Activated naive CD8-positive, alpha-beta T cell treated with anti-CD3 and anti-CD28 coated beads for 36 hours (primary cell): ENCODE data around the gene TSHZ2. TPM values are rescaled to one million over a fixed set of nuclear protein-coding genes. Genes with fewer than 3 reads are reported as not detected.
"Not testable (repeated sequence)": the region's sequence is repeated elsewhere in the genome, so short reads cannot be mapped to it uniquely, and the experiment has no call there.

ENCODE experiments used
- DNase-seq: peaks from one replicate; pipeline ENCODE4 v3.0.0; 2021
- H3K27ac Mint-ChIP-seq: one replicate; pipeline ENCODE4 v1.8.0; 2022; ENCODE audit warnings: mild to moderate bottlenecking, moderate library complexity, mixed read lengths
- H3K27me3 Mint-ChIP-seq: one replicate; pipeline ENCODE4 v1.8.0; 2022; ENCODE audit warnings: mild to moderate bottlenecking, mixed read lengths
- H3K36me3 Mint-ChIP-seq: one replicate; pipeline ENCODE4 v1.8.0; 2021; ENCODE audit warnings: mild to moderate bottlenecking, mixed read lengths
- H3K4me1 Mint-ChIP-seq: one replicate; pipeline ENCODE4 v1.8.0; 2021; ENCODE audit warnings: mixed read lengths
- H3K4me3 Mint-ChIP-seq: one replicate; pipeline ENCODE4 v1.8.0; 2022; ENCODE audit warnings: mild to moderate bottlenecking, moderate library complexity, mixed read lengths
- H3K9me3 Mint-ChIP-seq: one replicate; pipeline ENCODE4 v1.8.0; 2022; ENCODE audit warnings: mixed read lengths
- total RNA-seq, 2 experiments: library from RNA; stranded (reverse); gene quantifications; one replicate each; pipeline ENCODE4 v1.2.3, GENCODE V29; 2021

Gene TSHZ2
- total RNA-seq, 2 experiments from 2014 or later = 0.54 to 0.74 TPM

- peaks cover 14% of the 10 kb centered on the region for H3K4me1 Mint-ChIP-seq
- no peaks in the 10 kb centered on the region for H3K36me3 Mint-ChIP-seq
- DNase-seq = no peak
- no peak overlapping the region for H3K27ac Mint-ChIP-seq
- no peaks in the 10 kb centered on the region for H3K27me3 Mint-ChIP-seq
- no peak overlapping the region for H3K4me3 Mint-ChIP-seq
- H3K9me3 Mint-ChIP-seq = no peaks in the 10 kb centered on the region
Observed at GRCh38 chr20:53409447-53409717, 437.2 kb downstream of the TSHZ2 start.

DNA sequence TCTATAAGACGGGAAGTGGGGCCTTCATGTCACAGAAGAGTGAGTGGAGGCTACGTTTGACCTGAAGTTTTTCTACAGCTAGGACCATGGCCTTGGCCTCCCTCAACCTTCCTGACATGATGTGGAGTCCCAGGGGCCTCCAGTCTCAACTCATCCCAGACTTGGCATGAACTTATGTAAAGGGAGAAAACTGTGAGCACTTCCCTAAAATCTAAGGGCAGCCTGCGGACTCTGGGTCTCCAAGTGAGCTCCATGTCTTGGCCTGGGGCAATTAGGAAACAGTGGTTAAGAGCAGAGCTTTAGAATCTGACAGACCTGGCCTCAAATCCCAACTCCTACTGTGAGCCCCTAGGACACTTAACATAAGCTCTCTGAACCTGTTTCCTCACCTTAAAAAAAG is 439.0 kb downstream of the TSHZ2 start:
- Mint-ChIP-seq H3K27me3 (no peaks in the 10 kb centered on the region), H3K4me3 (no peak overlapping the region), H3K9me3 (no peaks in the 10 kb centered on the region), H3K27ac (no peak overlapping the region), H3K4me1 (peaks cover 6% of the 10 kb centered on the region), H3K36me3 (no peaks in the 10 kb centered on the region)
- DNase-seq = no peak

DNA sequence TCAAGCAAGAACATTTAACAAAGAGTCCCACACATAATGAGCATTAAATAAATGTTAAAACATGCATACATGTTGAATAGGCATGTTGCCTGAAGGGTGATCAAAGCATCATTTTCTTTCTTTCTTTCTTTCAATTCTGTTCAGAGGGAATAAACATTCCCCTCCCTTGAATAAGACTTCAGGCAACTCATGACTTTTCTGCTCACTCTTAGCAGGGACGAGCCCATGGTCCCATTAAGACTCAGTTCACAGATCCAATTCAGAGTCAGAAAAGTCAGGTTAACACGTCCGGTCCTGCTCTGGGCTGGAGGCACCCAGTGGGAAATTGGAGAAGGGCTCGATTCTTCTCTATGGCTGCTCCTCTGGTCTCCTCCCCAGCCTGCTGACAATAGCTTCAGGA is 439.7 kb downstream of the TSHZ2 start:
- DNase-seq = no peak
- Mint-ChIP-seq H3K27me3 (no peaks in the 10 kb centered on the region), H3K36me3 (no peaks in the 10 kb centered on the region), H3K9me3 (no peaks in the 10 kb centered on the region), H3K27ac (no peak overlapping the region), H3K4me1 (peaks cover 6% of the 10 kb centered on the region), H3K4me3 (no peak overlapping the region)

DNA sequence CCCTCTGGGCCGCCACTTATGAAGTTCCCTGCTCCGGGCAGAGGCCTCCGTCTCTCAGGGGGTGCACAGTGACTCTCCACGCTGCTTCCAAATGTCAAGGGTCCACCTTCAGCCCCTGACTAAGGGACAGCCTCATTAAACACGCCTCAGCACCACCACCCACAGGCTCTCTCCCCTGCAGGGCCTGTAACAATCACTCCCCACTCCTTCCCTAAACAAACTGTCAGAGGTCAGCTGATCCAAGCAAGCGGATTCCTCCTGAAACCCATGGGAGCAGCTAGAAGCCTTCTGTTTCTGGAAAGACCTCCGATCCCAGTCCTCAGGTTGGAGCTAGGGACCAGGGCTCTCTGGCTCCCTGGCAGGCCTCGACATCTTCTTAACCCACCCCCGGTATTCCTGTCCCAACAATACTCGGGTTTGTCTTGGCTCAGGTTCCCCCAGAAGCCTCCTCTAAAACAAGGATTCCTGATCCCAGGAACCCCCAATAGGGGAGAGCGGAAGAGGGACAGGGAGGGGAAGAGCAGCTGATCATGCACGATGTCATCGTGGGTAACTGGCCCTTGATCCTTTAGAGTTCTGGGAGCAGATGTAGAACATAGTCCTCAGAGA is 440.5 kb downstream of the TSHZ2 start:
- Mint-ChIP-seq H3K36me3 (no peaks in the 10 kb centered on the region), H3K27ac (no peak overlapping the region), H3K9me3 (no peaks in the 10 kb centered on the region), H3K4me3 (no peak overlapping the region), H3K4me1 (peaks cover 6% of the 10 kb centered on the region), H3K27me3 (no peaks in the 10 kb centered on the region)
- DNase-seq = no peak

GRCh38 chr20:53413186-53413631 is 441.1 kb downstream of the TSHZ2 start:
- peak; percentile 62 for DNase-seq
- Mint-ChIP-seq H3K9me3 (no peaks in the 10 kb centered on the region), H3K4me1 (peaks cover 6% of the 10 kb centered on the region), H3K27me3 (no peaks in the 10 kb centered on the region), H3K27ac (no peak overlapping the region), H3K36me3 (no peaks in the 10 kb centered on the region), H3K4me3 (peak overlapping the region; percentile 48)

DNA sequence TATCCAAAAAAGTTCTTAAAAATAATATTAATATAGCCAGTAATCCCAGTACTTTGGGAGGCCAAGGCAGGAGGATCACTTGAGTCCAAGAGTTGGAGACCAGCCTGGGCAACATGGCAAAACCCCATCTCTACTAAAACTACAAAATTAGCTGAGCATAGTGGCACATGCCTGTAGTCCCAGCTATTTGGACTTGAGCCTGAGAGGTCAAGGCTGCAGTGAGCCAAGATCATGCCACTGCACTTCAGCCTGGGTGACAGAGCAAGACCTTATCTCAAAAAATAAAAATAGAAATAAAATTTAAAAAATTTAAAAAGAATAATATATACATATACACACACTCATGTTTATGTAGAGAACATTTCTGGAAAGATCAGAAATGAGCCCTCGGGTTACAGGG is 441.7 kb downstream of the TSHZ2 start:
- H3K27ac Mint-ChIP-seq, H3K36me3 Mint-ChIP-seq, H3K9me3 Mint-ChIP-seq, H3K4me1 Mint-ChIP-seq, H3K27me3 Mint-ChIP-seq, DNase-seq, H3K4me3 Mint-ChIP-seq: not testable (repeated sequence)

- Mint-ChIP-seq H3K4me3 (no peak overlapping the region), H3K27ac (no peak overlapping the region), H3K36me3 (no peaks in the 10 kb centered on the region), H3K9me3 (no peaks in the 10 kb centered on the region), H3K27me3 (no peaks in the 10 kb centered on the region), H3K4me1 (peaks cover 5% of the 10 kb centered on the region)
- DNase-seq = no peak
Observed at GRCh38 chr20:53419693-53420460, 447.7 kb downstream of the TSHZ2 start.

- DNase-seq = no peak
- no peaks in the 10 kb centered on the region for H3K9me3 Mint-ChIP-seq
- H3K27me3 Mint-ChIP-seq = no peaks in the 10 kb centered on the region
- no peaks in the 10 kb centered on the region for H3K36me3 Mint-ChIP-seq
- H3K27ac Mint-ChIP-seq = no peak overlapping the region
- peaks cover 5% of the 10 kb centered on the region for H3K4me1 Mint-ChIP-seq
- no peak overlapping the region for H3K4me3 Mint-ChIP-seq
Observed at GRCh38 chr20:53421343-53421742, 449.2 kb downstream of the TSHZ2 start.

DNA sequence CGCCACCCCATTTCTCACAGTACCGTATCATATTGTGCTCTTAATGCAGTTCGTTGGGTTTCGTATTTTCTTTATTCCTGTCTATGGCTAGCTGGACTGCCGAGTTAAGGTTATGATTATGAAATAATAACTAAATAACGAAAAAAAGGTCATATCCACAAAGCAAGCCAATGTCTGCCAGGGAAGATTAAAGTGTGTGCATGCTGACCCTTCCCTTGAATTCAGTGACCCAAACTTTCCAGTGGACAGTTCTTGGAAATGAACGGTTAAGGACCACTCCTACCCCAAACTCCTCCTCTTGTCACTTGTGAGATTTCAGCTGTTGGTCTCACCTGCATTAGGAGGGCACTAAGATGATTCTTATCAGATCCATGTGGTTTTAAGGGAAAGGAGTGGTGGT is 449.9 kb downstream of the TSHZ2 start:
- Mint-ChIP-seq H3K9me3 (no peaks in the 10 kb centered on the region), H3K36me3 (no peaks in the 10 kb centered on the region), H3K4me3 (no peak overlapping the region), H3K4me1 (peaks cover 5% of the 10 kb centered on the region), H3K27ac (no peak overlapping the region), H3K27me3 (no peaks in the 10 kb centered on the region)
- no peak for DNase-seq

DNA sequence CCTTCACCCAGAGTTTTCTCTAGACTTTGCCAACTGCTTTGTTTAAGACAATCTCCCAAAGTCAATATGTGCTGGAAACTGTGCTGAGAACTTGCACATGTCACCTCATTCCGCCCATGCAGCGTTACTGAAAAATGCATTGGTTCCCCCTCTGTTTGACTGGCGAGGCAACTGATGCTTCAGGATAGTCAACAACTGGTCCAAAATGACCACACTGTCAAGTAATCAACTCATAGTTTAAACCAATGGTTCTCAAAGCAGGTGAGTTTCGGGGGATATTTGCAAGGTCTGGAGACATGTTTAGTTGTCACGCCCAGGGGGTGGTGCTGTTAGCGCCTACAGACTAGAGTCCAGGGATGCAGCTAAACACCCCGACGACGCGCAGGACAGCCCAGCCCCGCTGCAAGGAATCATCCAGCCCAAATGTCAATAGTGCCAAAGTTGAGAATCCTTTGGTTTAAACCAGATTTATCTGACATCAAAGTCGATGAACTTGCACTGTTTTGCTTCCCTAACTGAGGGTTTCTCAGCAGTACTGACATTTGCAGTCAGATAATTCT is 451.5 kb downstream of the TSHZ2 start:
- H3K36me3 Mint-ChIP-seq = no peaks in the 10 kb centered on the region
- H3K27me3 Mint-ChIP-seq = no peaks in the 10 kb centered on the region
- H3K4me3 Mint-ChIP-seq = no peak overlapping the region
- H3K4me1 Mint-ChIP-seq = peaks cover 5% of the 10 kb centered on the region
- DNase-seq = no peak
- H3K27ac Mint-ChIP-seq = no peak overlapping the region
- no peaks in the 10 kb centered on the region for H3K9me3 Mint-ChIP-seq

- no peak overlapping the region for H3K27ac Mint-ChIP-seq
- H3K36me3 Mint-ChIP-seq = no peaks in the 10 kb centered on the region
Observed at GRCh38 chr20:53425481-53425880, 453.3 kb downstream of the TSHZ2 start.

DNA sequence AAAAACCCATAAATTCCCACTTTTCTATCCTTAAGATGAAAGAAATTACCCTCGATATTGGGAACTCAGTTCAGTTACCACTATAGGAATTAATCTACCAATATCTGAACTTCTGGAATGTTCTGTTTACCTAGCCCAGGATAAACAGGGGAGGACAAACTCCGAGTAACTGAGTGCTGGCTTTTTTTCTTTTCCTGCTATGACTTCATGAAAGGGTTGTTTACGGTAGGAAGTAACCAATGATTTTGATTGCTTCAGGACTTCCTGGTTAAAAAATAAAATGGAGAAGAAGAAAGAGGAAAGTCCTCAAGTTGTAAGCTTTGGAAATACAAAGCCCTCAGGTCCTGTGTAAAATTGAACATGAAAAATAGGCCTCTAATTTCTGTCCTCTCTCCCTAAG is 453.8 kb downstream of the TSHZ2 start:
- H3K27me3 Mint-ChIP-seq = no peaks in the 10 kb centered on the region
- H3K4me1 Mint-ChIP-seq = peaks cover 7% of the 10 kb centered on the region
- no peaks in the 10 kb centered on the region for H3K36me3 Mint-ChIP-seq
- no peaks in the 10 kb centered on the region for H3K9me3 Mint-ChIP-seq
- DNase-seq = no peak
- no peak overlapping the region for H3K4me3 Mint-ChIP-seq
- H3K27ac Mint-ChIP-seq = no peak overlapping the region

More at GRCh38 chr20:53425481-53425880, 453.3 kb downstream of the TSHZ2 start:
- Mint-ChIP-seq H3K4me3 (no peak overlapping the region), H3K4me1 (peaks cover 7% of the 10 kb centered on the region), H3K27me3 (no peaks in the 10 kb centered on the region), H3K9me3 (no peaks in the 10 kb centered on the region)
- no peak for DNase-seq

DNA sequence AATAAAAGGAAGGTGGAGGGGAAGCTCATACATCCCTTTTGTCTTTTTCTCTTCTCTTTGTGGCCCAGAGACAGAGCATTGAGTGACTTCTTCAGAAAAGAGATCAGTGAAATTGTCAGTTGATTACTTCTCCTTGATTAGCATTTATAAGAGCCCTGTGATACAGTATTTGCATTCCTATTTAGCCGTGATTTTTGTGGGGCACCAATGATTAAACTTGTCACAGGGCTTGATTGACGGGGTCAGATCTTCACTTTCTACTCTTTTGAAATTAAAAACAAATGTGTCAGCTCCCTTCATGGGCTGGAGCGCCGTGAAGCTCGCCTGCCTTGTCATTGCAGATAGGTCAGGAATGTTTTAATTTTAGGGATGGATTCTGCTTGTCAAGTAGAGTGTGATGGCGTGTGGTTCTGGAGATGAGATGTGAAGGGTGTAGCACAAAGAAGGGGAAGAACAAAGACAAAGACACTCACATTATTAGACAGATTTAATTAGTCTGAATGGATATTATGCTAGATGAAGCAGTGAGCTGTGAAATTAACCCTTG is 454.7 kb downstream of the TSHZ2 start:
- Mint-ChIP-seq H3K27me3 (no peaks in the 10 kb centered on the region), H3K36me3 (no peaks in the 10 kb centered on the region)

GRCh38 chr20:53427951-53428350 is 455.8 kb downstream of the TSHZ2 start:
- Mint-ChIP-seq H3K9me3 (no peaks in the 10 kb centered on the region), H3K4me3 (no peak overlapping the region), H3K27me3 (no peaks in the 10 kb centered on the region), H3K4me1 (peaks cover 2% of the 10 kb centered on the region), H3K27ac (no peak overlapping the region), H3K36me3 (no peaks in the 10 kb centered on the region)
- DNase-seq = no peak

More for the DNA sequence above, 454.7 kb downstream of the TSHZ2 start:
- Mint-ChIP-seq H3K9me3 (no peaks in the 10 kb centered on the region), H3K27ac (no peak overlapping the region), H3K4me3 (no peak overlapping the region), H3K4me1 (peaks cover 5% of the 10 kb centered on the region)
- no peak for DNase-seq

GRCh38 chr20:53428588-53428987 is 456.4 kb downstream of the TSHZ2 start:
- H3K4me1 Mint-ChIP-seq = peaks cover 2% of the 10 kb centered on the region
- H3K9me3 Mint-ChIP-seq = no peaks in the 10 kb centered on the region
- no peak overlapping the region for H3K27ac Mint-ChIP-seq
- no peak for DNase-seq
- H3K36me3 Mint-ChIP-seq = no peaks in the 10 kb centered on the region
- H3K4me3 Mint-ChIP-seq = no peak overlapping the region
- H3K27me3 Mint-ChIP-seq = no peaks in the 10 kb centered on the region

- no peaks in the 10 kb centered on the region for H3K9me3 Mint-ChIP-seq
- H3K4me1 Mint-ChIP-seq = peaks cover 2% of the 10 kb centered on the region
- no peak overlapping the region for H3K27ac Mint-ChIP-seq
- no peaks in the 10 kb centered on the region for H3K36me3 Mint-ChIP-seq
- no peak for DNase-seq
- H3K4me3 Mint-ChIP-seq = no peak overlapping the region
- no peaks in the 10 kb centered on the region for H3K27me3 Mint-ChIP-seq
Observed at GRCh38 chr20:53428996-53429395, 456.8 kb downstream of the TSHZ2 start.
